CD4-positive, alpha-beta T cell treated with Interleukin-15 for 1 hour (primary cell): Measurements from ENCODE around the gene PTPRN2.

ENCODE experiments used
- DNase-seq: peaks from one replicate; pipeline ENCODE4 v3.0.0-alpha.2; 2020

The PTPRN2 gene

DNA sequence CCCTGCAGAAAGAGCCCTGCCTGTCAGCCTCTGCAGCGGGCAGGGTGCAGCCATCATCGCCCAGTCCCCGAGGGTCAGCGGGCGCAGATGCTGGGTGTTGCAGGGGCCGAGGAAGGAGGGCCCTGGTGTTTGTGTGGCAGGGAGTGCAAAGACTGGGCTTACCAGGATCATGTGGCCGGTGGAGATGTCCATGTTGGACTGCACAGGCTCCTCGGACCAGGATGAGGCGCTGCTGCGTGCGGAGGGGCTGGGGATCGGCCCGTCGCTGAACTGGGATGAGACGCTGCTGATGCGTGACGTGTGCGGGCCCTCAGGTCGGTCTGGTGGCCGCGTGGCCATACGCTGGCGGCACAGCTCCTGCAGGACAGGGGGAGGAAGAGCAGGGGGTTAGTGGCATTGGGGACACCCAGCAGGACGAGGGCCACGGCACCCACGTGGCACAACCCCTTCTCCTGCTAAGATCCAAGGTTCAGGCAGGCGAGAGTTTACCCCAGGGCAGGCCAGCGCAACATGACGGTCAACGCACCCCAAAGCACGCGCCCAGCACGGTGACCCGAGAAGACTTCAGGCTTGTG is 931.3 kb downstream of the PTPRN2 start:
- DNase-seq, result no peak

DNA sequence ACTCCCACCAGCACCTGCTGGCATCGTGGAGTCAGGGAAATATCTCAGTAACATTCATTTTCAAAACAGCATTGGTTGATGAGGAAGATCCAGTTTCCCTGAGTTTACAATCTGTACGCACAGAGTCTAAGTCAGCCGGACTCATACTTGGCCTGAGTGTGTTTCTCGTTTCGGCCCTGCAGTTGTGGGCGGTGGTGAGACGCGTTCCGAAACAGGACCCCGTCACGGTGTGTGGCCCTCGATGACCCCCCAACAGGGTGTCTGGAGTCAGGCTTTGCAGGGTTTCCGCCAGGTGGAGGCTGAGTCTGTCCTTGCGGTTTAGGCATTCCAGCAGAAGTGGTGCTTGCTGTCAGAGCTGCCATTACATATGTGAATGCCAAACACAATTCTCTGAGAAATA is 933.3 kb downstream of the PTPRN2 start:
- no peak for DNase-seq

DNA sequence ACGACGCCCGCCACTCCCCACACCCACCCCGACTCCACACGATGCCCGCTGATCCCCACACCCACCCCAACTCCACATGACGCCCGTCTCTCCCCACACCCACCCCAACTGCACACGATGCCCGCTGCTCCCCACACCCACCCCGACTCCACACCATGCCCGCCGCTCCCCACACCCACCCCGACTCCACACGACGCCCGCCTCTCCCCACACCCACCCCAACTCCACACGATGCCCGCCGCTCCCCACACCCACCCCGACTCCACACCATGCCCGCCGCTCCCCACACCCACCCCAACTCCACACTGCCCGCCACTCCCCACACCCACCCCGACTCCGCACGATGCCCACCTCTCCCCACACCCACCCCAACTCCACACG is 933.8 kb downstream of the PTPRN2 start:
- DNase-seq, result no peak

DNA sequence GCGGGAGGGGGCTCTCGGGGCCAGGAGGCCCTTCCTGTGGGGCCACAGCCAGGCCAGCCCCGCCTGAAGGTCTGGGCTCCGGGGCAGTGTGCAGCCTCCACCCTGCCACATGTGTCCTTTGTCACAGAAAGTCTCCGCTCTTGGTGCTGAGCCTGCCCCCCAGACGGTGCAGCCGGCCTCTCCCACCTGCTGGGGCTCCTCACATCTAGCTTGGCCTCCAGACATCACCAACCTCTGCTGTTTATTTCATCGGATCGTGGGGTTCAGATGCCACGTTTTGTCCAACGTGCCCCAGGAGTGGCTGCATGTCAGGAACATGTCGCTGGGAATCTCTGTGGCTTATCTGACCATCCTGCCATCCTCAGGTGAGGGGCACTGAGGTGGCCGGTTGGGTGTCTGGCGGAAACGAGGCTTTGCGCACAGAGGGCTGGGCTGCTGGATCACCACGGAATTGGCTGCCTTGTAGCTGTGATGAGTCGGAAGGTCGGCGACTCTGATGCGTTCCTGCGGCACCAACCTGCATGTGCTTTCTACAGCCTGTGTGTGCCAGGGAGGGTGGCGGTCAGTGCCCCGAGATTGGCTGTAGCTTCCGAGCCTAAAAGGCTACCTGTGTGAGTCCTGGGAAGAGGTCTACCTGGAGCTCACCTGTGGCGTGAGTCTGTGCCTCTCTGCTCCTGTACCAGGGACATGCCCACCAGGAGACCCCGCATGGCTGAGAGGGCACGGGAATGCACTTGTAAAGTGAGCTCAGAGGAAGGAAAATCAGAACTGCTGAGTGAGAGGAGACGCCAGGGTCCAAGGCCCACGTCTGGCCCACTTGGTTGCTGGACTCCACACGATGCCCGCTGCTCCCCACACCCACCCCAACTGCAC is 934.4 kb downstream of the PTPRN2 start:
- DNase-seq, result no peak

DNA sequence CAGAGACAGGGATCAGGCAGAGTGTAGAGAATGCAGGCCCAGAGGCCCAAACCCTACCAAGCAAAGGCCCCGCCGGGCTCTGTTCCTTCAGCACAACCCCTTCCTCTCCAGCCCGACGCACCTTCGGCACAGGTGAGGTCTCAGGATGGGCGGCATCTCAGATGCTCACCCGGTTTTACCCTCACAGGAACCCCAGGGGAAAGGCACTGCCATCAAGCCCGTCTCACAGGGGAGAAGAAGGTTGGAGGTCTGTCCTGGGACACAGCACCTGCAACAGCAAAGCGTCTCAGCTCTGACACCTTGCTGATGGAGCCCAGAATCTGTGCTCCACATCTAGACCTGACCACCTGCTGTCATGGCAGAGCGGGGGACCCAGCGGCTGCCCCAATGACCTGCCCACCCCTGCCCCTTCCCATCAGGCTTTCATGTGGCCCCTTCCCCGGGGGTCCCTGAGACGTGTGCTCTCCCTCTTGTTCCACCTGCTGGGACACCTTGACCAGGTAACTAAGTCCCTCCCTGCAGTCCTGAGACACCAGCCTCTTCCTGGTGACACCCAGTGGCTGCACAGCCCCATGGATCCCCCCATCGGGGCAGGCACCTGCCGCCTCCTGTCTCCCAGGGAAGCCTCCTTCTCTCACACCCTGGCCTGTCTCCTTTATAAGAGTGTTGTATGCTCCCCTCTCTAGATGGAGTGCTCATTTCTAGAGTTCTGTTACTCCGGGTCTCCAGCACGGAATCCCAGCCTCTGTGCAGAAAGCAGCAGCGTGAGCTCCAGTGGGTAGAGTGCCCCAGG is 935.3 kb downstream of the PTPRN2 start:
- no peak for DNase-seq

- DNase-seq, result no peak
Observed at GRCh38 chr7:157651366-157652160, 936.1 kb downstream of the PTPRN2 start.

DNA sequence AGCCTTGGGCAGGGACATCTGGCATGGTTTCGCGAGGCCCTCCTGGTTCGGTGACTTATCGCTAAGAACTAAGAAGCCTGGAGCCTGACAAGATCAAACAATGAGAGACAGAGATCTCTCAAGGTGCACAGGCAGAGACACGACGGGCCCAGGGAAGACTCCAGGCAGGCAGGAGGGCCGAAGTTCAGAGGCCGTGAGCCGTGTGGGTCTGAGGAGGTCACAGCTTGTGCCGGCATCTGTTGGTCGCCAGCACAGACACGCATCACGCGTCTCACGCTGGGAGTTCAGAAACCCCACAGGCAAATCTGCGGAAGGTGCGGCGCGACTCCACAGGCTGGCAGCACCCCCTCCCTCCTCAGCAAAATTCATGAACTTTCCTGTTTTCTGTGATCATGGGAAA is 936.8 kb downstream of the PTPRN2 start:
- no peak for DNase-seq

DNA sequence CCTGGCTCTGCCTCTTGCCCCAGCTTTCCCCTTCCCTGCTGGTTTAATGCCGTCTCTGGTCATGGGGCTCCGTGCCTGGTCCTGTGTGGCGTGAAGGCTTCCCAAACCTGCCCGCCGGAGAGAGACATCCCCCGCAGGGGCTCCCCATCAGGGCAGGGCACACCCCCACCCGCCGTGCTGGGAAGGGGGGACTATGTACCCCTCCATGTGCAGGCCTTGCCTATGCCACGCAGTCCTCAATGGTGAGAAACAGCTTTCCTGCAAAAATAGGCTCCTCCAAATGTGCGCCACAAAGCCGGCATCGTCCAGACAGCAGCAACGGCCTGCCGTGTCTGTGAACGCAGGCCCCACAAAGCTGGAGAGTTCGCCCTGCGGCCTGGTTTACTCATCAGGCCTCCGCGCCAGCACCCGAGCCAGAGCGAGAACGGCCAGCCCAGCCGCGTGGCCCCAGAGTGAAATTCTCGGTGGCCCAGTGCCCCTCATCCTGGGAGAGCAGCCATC is 937.4 kb downstream of the PTPRN2 start:
- no peak for DNase-seq

GRCh38 chr7:157646551-157646950 is 941.1 kb downstream of the PTPRN2 start:
- DNase-seq, result no peak

GRCh38 chr7:157645539-157645938 is 942.1 kb downstream of the PTPRN2 start:
- no peak for DNase-seq

GRCh38 chr7:157644946-157645345 is 942.7 kb downstream of the PTPRN2 start:
- DNase-seq, result no peak

DNA sequence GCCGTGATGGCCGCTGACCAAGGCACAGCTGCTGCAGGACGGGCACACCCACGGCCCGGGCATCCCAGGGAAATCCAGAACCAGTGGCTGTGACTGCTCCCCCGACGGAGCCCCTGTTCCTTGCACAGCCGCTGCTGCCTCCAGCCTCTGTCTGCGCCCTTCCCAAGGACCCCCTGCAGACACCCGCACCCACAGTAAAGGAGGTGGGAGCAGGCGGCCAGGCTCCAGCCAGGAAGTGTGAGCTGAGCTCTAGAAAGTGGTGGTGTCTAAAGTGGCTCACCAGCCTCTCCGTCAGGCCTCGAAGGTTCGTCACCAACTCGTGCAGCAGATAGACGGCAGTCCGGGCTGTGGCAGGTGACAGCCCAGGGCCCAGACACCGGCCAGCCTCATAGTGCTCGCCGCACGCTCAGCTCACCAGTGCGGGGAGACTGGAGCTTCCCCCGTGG is 944.1 kb downstream of the PTPRN2 start:
- no peak for DNase-seq

GRCh38 chr7:157641866-157642265 is 945.8 kb downstream of the PTPRN2 start:
- DNase-seq, result no peak

GRCh38 chr7:157640144-157640543 is 947.5 kb downstream of the PTPRN2 start:
- no peak for DNase-seq

DNA sequence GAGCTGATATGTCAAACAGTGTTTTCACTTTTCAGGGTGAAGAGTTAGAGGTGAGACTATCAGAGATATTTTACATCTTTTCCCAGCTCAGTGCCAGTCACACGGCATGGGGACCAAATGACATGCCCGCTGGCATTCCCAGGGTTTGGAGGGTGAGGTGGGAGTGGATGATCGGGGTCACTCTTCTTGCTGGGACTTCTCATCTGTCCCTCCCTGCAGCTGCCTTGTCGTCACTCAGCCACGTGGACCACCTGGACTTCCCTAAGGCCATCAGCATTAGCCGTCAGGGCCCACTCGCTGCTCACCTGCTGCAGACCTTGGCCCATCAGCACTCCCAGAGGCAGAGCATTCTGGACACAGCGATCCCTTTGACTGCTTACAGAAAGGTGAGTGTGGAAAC is 949.1 kb downstream of the PTPRN2 start:
- DNase-seq, result no peak

DNA sequence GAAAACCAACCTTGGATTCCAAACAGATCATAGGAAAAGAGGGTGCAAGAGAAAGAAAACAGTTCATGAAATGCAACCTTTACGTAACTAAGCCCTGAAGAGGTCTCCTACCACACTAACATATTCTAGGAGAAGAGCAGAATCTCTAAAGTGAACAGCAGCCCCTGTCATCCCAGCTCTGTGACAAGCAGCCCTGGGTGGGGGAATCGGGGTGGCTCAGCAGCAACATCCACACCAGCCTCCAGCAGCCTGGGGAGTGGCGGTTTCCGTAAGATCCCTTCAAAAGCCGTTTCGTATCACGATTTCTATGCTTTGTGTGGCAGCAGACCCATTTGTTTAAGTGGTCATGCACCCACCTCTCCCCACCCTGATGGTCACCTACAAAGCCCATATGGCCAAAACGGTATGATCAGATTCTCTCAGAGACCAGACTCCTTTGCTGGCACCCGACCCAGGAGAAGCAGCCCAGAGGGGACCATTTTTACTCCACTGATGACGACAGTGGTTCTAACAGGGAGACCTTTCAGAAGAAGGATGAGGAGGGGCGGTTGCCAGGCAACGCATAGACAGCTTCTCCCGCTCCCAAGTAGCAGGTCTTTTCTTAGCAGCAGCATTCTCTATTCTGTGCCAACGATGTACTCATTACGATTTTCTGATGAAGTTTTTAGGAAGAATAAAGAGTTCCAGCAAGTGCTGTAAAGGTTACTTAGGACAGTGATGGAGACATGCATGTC is 950.2 kb downstream of the PTPRN2 start:
- no peak for DNase-seq

- no peak for DNase-seq
Observed at GRCh38 chr7:157635669-157636068, 952.0 kb downstream of the PTPRN2 start.

- no peak for DNase-seq
Observed at GRCh38 chr7:157635148-157635500, 952.5 kb downstream of the PTPRN2 start.

DNA sequence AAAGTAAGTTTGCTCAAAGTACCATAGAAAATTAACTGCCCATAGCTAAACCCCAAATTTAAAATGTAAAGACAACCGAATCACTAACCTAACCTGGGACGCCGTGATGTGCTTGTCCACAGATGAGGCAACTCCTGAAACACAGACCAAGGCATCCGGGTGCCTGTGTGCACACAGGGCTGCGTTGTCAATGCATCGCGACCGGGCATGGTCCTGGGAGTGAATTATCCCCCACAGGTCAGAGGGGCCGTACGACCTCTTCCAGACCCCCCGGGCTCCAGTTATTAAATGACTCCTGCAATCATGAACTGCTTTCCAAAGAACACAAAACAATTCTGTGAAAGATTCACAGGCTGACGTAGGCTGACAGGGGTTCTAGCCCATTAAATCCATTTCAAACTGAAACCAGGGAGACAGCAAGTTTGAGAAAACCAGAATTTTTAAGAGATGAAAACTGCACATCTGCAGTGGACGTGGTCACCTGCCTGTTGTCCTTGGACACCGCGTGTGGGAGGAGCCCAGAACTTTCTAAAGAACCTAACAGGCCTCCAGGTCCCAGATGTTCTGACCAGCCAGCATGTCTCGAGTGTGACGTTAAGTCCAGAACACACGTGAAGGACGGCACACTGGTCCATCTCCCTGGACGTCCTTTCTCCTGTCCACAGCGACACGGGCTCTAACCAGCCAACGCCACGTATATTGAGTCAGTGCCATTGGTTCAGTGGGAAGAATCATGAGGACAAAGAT is 953.0 kb downstream of the PTPRN2 start:
- DNase-seq, result no peak

- no peak for DNase-seq
Observed at GRCh38 chr7:157633465-157634185, 954.0 kb downstream of the PTPRN2 start.
